NCI-H2081 (cell line): ENCODE results near the gene SPHK1.

Source experiments
- DNase-seq, 2 experiments: peaks; one replicate each; lab custom pipeline; 2025; lab: John Stamatoyannopoulos, UW

The SPHK1 gene

DNA sequence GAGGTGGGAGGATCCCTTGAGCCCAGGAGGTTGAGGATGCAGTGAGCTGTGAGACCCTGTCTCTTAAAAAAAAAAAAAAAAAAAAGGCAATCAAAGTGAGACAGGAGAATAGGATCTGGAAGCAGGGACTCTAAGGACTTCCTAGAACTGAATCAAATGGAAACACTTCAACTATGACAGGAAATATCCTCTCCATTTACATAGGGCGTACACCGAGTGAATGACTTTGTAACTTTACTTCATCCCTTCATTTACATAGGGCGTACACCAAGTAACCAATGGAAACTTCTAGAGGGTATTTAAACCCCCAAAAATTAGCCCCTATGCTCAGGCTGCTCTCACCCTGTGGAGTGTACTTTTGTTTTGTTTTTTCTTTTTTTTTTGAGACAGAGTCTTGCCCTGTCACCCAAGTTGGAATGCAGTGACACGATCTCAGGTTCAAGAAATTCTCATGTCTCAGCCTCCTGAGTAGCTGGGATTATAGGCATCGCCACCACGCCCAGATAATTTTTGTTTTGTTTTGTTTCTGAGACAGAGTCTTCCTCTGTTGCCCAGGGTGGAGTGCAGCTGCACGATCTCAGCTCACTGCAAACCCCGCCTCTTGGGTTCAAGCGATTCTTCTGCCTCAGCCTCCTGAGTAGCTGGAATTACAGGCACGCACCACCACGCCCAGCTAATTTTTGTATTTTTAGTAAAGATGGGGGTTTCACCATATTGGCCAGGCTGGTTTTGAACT is 21.1 kb upstream of the SPHK1 start:
- DNase-seq, result no peak

- no peak for DNase-seq
Observed at GRCh38 chr17:76365256-76365903, 19.0 kb upstream of the SPHK1 start.

GRCh38 chr17:76366247-76366646 is 18.2 kb upstream of the SPHK1 start:
- DNase-seq, result no peak

DNA sequence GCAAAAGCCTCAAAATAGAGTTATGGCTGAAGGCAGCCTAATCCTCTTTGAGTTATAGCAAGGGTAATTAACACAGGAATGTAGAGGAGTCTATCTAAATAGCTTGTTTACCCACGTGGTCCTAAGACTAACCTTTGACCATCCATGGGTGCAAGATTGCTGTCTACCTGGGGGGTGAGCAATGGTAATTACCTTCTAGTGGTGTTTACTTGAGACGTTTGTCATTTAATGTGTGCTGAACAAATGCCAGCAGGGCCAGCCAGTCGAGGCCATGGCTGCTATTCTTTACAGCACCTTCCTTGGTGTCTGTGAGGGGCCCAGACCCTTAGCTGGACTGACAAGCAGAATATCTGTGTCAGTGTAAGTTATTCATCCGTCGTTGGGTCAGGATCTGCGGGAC is 16.8 kb upstream of the SPHK1 start:
- no peak for DNase-seq

DNA sequence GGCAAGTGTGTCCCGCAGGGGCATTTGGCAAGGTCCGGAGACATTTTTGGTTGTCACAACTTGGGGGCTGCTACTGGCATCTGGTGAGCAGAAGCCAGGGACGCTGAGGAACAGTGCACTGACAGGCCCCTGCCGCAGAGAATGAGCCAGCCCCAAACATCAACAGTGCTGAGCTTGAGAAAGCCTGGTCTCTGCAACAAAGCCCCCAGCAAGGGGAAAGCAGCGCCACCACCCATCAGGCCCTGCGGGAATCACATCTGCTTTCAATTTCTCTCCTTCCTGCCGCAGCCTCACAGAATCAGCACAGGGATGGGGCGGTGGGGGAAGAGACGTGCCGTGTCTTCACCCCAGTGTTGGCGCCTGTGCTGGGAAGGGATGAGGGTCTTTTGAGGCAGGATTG is 15.9 kb upstream of the SPHK1 start:
- DNase-seq, result no peak

- DNase-seq, result no peak
Observed at GRCh38 chr17:76369379-76369778, 15.0 kb upstream of the SPHK1 start.

- DNase-seq, result no peak
Observed at GRCh38 chr17:76369804-76370203, 14.6 kb upstream of the SPHK1 start.

DNA sequence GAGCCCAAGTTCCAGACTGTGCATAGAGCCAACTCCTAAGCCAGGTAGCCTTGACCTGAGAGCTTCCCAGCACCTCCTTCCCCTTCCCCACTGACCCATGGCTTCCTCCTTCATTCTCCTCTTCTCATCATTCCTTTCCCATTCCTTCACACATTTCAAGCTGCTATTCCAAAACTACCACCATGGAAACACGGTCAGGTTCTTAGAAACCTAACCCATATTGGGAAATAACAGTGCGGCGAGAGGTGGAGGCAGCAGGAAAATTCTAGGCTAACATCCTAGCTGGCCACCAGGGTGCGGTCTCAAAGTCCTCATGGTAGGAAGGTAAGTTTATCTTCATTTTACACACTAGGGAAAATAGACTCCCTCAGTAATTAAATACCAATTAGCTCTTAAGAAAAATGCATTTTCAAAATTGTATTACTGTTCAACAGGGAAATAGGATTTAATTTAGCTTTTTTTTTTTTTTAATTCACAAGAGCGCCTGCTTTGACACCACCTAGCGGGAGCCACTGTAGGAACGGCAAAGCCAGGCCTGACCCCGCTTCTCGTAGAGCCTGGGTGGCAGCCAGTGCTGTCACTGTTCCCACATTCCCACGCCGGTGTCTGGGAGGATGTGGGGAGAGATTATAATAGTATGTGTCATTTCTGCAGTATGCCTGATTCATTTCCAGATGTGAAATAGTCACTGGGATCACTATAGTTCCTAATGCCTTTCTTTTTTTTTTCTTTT is 14.0 kb upstream of the SPHK1 start:
- no peak for DNase-seq

GRCh38 chr17:76371656-76372628 is 12.5 kb upstream of the SPHK1 start:
- DNase-seq, result no peak

GRCh38 chr17:76376318-76377133 is 7.9 kb upstream of the SPHK1 start:
- no peak for DNase-seq

- no peak for DNase-seq
Observed at GRCh38 chr17:76378548-76379274, 5.7 kb upstream of the SPHK1 start.

GRCh38 chr17:76379275-76379641 is 5.2 kb upstream of the SPHK1 start:
- DNase-seq, result no peak

- DNase-seq, result no peak
Observed at GRCh38 chr17:76379646-76380376, 4.6 kb upstream of the SPHK1 start.

DNA sequence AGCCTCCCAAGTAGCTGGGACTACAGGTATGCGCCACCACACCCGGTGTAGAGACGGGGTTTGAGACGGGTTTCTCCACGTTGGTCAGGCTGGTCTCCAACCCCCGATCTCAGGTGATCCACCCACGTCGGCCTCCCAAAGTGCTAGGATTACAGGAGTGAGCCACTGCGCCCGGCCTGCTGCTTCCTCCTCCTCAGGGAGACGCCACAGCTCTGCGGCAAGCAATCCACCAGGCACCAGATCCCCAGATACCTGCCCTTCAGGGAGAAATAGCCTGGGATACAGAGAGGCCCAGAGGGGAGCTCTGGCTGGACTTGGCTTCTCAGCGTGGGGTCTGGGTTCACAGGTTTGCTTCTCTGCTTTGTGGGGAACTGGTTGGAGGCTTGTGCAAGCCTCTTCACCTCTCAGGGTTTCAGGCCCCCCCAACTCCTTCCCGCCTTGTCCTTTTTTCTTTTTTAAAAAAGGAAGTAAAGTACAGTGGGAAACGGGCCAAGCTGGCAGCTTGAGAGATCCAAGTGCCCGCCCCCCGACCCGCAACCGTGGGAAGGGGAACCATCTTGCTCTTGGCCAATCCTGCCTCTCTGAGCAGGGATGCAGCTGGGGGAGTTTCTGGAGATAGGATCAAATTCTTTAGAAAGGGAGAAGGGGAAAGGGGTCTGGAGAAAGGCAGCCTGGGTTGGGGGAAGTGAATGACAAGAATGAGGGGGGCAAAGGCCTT is 2.6 kb upstream of the SPHK1 start:
- no peak for DNase-seq

GRCh38 chr17:76382351-76382802 is 2.0 kb upstream of the SPHK1 start:
- no peak for DNase-seq

GRCh38 chr17:76382803-76383545 is 1.4 kb upstream of the SPHK1 start:
- DNase-seq, result no peak

GRCh38 chr17:76383546-76384221 is 725 bp upstream of the SPHK1 start:
- no peak for DNase-seq
